Loucy (cell line): ENCODE results near the gene AGAP1.
"Not testable (repeated sequence)": the region's sequence is repeated elsewhere in the genome, so short reads cannot be mapped to it uniquely, and the experiment has no call there.

Source experiments
- H2AFZ ChIP-seq: fragments of 200-600 bp; sonication (generic); 2 replicates; pipeline ENCODE4 v1.6.0; 2016; ENCODE audit warnings: antibody characterized with exemption, mild to moderate bottlenecking, low read length, moderate library complexity
- H3F3A ChIP-seq: fragments of 200-600 bp; 2 replicates; pipeline ENCODE4 v1.6.0; 2016; ENCODE audit warnings: antibody characterized with exemption, low read depth, mild to moderate bottlenecking
- H3K27me3 ChIP-seq: fragments of 200-600 bp; sonication (generic); 2 replicates; pipeline ENCODE4 v1.6.1; 2014; ENCODE audit warnings: low read length, mild to moderate bottlenecking; ENCODE audit not compliant: insufficient read depth, poor library complexity, severe bottlenecking
- H3K36me3 ChIP-seq: fragments of 200-600 bp; sonication (generic); 2 replicates; pipeline ENCODE4 v1.6.1; 2016; ENCODE audit warnings: low read length; ENCODE audit not compliant: insufficient read depth
- H3K4me1 ChIP-seq: fragments of 200-600 bp; sonication (generic); 2 replicates; pipeline ENCODE4 v1.5.1; 2014; ENCODE audit warnings: low read length, mild to moderate bottlenecking; ENCODE audit not compliant: insufficient read depth, poor library complexity, severe bottlenecking
- H3K4me2 ChIP-seq: fragments of 200-600 bp; sonication (generic); 2 replicates; pipeline ENCODE4 v1.6.0; 2014; ENCODE audit warnings: antibody characterized with exemption, low read length, low read depth, mild to moderate bottlenecking; ENCODE audit not compliant: poor library complexity, severe bottlenecking
- H3K4me3 ChIP-seq: fragments of 200-600 bp; sonication (generic); 2 replicates; pipeline ENCODE4 v1.5.1; 2014; ENCODE audit warnings: low read length, mild to moderate bottlenecking, mixed read lengths; ENCODE audit not compliant: poor library complexity, severe bottlenecking
- H3K79me2 ChIP-seq: fragments of 200-600 bp; sonication (generic); 2 replicates; pipeline ENCODE4 v1.6.1; 2014; ENCODE audit warnings: low read length; ENCODE audit not compliant: insufficient read depth
- H3K9ac ChIP-seq: fragments of 200-600 bp; sonication (generic); 2 replicates; pipeline ENCODE4 v1.6.0; 2014; ENCODE audit warnings: mild to moderate bottlenecking, low read depth, low read length, moderate library complexity; ENCODE audit not compliant: poor library complexity, severe bottlenecking
- H3K9me2 ChIP-seq: fragments of 200-600 bp; sonication (generic); replicated peaks from 2 replicates; pipeline ENCODE4 v1.6.1; 2016; ENCODE audit warnings: low read depth, low read length, mixed read lengths
- H3K9me3 ChIP-seq: fragments of 200-600 bp; sonication (generic); 2 replicates; pipeline ENCODE4 v1.6.1; 2014; ENCODE audit warnings: mild to moderate bottlenecking, antibody characterized with exemption, low read length, low read depth; ENCODE audit not compliant: insufficient read depth
- H4K20me1 ChIP-seq: fragments of 200-600 bp; sonication (generic); 2 replicates; pipeline ENCODE4 v1.6.0; 2014; ENCODE audit warnings: antibody characterized with exemption, low read length, mild to moderate bottlenecking; ENCODE audit not compliant: insufficient read depth, poor library complexity, severe bottlenecking
- EZH2phosphoT487 ChIP-seq: fragments of 200-600 bp; IDR thresholded peaks from 2 replicates; pipeline ENCODE4 v1.6.1; 2018; ENCODE audit warnings: antibody characterized with exemption, mild to moderate bottlenecking, moderate library complexity, borderline replicate concordance
- TF ChIP-seq, protein P1 (sequence below): fragments of 200-600 bp; sonication (generic); conservative IDR thresholded peaks from 2 replicates; pipeline ENCODE4 v1.5.1; 2014; ENCODE audit warnings: mild to moderate bottlenecking, antibody characterized with exemption, low read length

Gene AGAP1

DNA sequence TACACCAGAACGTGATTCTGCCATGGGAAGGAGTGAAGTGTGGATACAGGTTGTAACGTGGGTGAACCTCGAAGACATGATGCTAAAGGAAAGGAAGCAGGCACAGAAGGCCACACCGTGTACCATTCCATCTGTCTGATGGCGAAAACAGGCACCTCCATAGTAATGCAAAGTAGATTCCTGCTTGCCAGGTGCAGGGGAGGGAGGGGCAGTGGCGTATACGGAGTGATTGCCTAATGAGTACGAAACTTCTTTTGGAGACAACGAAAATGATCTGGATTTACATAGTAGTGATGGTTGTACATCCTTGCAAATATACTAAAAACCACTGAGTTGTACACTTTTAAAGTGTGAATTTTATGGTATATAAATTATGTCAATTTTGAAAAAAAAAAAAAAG lies 567.7 kb downstream of the AGAP1 start:
- Histone ChIP-seq H3K79me2 (no peaks in the 10 kb centered on the region), H3K4me3 (no peak overlapping the region), H3K9me2 (no peaks in the 10 kb centered on the region), H3K4me2 (no peak overlapping the region), H3K9me3 (peaks cover 3% of the 10 kb centered on the region; the same call in 1 of the 2 replicates), H3K27me3 (no peaks in the 10 kb centered on the region), H3K36me3 (no peaks in the 10 kb centered on the region), H3F3A (no peaks in the 10 kb centered on the region), H3K9ac (no peak overlapping the region), H2AFZ (no peak overlapping the region), H3K4me1 (peaks cover 5% of the 10 kb centered on the region), H4K20me1 (no peaks in the 10 kb centered on the region)
- TF ChIP-seq, protein P1, sequence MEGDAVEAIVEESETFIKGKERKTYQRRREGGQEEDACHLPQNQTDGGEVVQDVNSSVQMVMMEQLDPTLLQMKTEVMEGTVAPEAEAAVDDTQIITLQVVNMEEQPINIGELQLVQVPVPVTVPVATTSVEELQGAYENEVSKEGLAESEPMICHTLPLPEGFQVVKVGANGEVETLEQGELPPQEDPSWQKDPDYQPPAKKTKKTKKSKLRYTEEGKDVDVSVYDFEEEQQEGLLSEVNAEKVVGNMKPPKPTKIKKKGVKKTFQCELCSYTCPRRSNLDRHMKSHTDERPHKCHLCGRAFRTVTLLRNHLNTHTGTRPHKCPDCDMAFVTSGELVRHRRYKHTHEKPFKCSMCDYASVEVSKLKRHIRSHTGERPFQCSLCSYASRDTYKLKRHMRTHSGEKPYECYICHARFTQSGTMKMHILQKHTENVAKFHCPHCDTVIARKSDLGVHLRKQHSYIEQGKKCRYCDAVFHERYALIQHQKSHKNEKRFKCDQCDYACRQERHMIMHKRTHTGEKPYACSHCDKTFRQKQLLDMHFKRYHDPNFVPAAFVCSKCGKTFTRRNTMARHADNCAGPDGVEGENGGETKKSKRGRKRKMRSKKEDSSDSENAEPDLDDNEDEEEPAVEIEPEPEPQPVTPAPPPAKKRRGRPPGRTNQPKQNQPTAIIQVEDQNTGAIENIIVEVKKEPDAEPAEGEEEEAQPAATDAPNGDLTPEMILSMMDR: no peak
- no peak for TF ChIP-seq EZH2phosphoT487

DNA sequence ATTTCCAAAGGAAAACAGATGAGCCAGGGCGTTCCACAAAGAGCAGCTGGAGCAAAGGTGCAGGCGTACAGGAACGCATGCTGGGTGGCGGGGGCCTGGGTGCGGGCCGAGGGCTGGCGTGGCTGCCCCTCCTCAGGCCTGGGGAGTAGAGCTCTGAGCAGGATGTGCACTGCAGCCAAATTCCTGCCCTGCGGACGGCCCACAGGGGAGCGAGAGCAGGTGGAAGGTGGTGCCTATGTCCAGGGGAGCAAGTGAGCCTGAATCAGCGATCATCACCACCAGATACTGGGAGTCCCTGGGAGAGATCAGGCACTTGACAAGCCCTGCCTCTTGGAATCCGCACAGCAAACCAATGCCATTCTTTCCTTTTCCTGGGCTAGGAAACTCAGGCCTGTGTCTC lies 568.1 kb downstream of the AGAP1 start:
- no peak overlapping the region for H2AFZ ChIP-seq
- H3K9me3 ChIP-seq: peaks cover 3% of the 10 kb centered on the region; the same call in 1 of the 2 replicates
- TF ChIP-seq, protein P1: no peak
- TF ChIP-seq EZH2phosphoT487: no peak
- H3K79me2 ChIP-seq: no peaks in the 10 kb centered on the region
- no peaks in the 10 kb centered on the region for H3K27me3 ChIP-seq
- H3K36me3 ChIP-seq: no peaks in the 10 kb centered on the region
- H3K4me2 ChIP-seq: no peak overlapping the region
- no peaks in the 10 kb centered on the region for H4K20me1 ChIP-seq
- no peak overlapping the region for H3K9ac ChIP-seq
- H3F3A ChIP-seq: no peaks in the 10 kb centered on the region
- H3K4me3 ChIP-seq: no peak overlapping the region
- peaks cover 5% of the 10 kb centered on the region for H3K4me1 ChIP-seq
- H3K9me2 ChIP-seq: no peaks in the 10 kb centered on the region

DNA sequence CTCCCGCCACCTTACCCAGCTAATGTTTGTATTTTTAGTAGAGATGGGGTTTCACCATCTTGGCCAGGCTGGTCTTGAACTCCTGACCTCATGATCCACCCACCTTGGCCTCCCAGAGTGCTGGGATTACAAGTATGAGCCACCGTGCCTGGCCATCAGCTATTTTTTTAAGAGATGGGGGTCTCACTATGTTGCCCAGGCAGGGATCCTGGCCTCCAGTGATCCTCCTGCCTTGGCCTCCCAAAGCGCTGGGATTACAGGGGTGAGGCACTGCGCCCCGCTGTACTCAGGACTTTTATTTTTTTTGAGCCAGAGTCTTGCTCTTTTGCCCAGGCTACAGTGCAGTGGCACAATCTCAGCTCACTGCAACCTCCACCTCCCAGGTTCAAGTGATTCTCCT lies 569.0 kb downstream of the AGAP1 start:
- H3K9ac ChIP-seq, H3K79me2 ChIP-seq, H3F3A ChIP-seq, H3K4me3 ChIP-seq, H4K20me1 ChIP-seq, H3K9me2 ChIP-seq, H2AFZ ChIP-seq, H3K27me3 ChIP-seq, H3K9me3 ChIP-seq, H3K36me3 ChIP-seq, H3K4me2 ChIP-seq, H3K4me1 ChIP-seq: not testable (repeated sequence)

DNA sequence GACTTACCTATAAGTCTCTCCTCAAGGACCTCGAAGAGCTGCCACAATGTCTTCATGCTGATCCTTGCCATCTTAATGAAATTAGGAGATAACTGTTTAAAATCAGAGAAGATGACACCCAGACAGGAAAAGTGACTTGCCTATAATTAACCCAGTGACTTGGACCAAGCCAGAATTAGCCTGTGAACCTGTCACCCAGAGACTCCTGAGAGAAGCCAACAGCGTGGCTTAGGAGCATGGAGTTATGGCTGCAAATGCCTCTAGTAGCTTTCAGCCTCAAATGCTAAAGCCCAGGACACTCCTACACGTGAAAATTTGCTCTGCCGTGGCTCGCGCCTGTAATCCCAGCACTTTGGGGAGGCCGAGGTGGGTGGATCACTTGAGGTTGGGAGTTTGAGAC lies 570.2 kb downstream of the AGAP1 start:
- Histone ChIP-seq H3K36me3 (no peaks in the 10 kb centered on the region), H3K9me3 (no peaks in the 10 kb centered on the region; the same call in 1 of the 2 replicates), H3K4me2 (no peak overlapping the region), H2AFZ (no peak overlapping the region), H3F3A (no peaks in the 10 kb centered on the region), H3K27me3 (no peaks in the 10 kb centered on the region), H3K9me2 (no peaks in the 10 kb centered on the region), H4K20me1 (no peaks in the 10 kb centered on the region), H3K4me1 (no peaks in the 10 kb centered on the region), H3K4me3 (no peak overlapping the region), H3K9ac (no peak overlapping the region), H3K79me2 (no peaks in the 10 kb centered on the region)
- TF ChIP-seq, protein P1: no peak
- no peak for TF ChIP-seq EZH2phosphoT487
